Vagina (tissue), 2 donors: ENCODE data around the gene MS4A6E.

Experiments used
- POLR2AphosphoS5 ChIP-seq, 2 donors: sonication (generic); formaldehyde crosslinking; IDR thresholded peaks; one replicate each; pipeline ENCODE4 v1.9.0; 2017; ENCODE audit warnings: antibody characterized with exemption in 2 of 2, mild to moderate bottlenecking in 2 of 2, low read depth in 1 of 2; ENCODE audit not compliant: insufficient read depth in 1 of 2
- TF ChIP-seq, protein P1 (sequence below), 3 experiments: fragments of 450-650 bp in 2 of 3; fragments of 200-600 bp in 1 of 3; sonication (generic) in 1 of 3; IDR thresholded peaks; one replicate each; pipeline ENCODE4 v1.5.1; 2017 to 2019; ENCODE audit warnings: antibody characterized with exemption in 3 of 3, mild to moderate bottlenecking in 2 of 3, moderate library complexity in 2 of 3

DNA sequence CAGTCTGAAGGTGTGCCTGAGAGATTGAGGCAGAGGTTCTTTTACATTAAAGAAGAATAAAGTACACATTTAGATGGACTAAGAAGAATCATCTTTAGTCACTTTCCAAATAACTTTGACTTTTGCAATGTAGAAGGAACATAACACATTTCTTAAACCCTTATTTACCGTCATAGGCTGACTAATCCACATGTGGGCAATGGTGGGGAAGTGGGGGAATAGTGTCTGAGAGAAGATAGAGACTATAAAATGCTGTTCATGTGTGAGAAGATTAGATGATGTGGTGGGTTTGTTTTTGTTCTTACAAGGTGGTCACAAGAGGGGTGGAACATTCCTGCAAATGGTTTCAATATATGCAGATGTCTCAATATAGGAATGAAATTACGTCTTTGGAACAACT lies 44.8 kb upstream of the MS4A6E start:
- no peak for TF ChIP-seq POLR2AphosphoS5 (IDR thresholded peaks at IDR 0.05; ENCODE audit: insufficient read depth in 1 of 2, low read depth in 1 of 2)
- TF ChIP-seq, protein P1, sequence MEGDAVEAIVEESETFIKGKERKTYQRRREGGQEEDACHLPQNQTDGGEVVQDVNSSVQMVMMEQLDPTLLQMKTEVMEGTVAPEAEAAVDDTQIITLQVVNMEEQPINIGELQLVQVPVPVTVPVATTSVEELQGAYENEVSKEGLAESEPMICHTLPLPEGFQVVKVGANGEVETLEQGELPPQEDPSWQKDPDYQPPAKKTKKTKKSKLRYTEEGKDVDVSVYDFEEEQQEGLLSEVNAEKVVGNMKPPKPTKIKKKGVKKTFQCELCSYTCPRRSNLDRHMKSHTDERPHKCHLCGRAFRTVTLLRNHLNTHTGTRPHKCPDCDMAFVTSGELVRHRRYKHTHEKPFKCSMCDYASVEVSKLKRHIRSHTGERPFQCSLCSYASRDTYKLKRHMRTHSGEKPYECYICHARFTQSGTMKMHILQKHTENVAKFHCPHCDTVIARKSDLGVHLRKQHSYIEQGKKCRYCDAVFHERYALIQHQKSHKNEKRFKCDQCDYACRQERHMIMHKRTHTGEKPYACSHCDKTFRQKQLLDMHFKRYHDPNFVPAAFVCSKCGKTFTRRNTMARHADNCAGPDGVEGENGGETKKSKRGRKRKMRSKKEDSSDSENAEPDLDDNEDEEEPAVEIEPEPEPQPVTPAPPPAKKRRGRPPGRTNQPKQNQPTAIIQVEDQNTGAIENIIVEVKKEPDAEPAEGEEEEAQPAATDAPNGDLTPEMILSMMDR (IDR thresholded peaks at IDR 0.05) = no peak
